GM19025 (cell line): ENCODE data around the gene TNRC6C.
"Not testable (repeated sequence)": the region's sequence is repeated elsewhere in the genome, so short reads cannot be mapped to it uniquely, and the experiment has no call there.

Source experiments
- ATAC-seq: cut with Tn5 transposase; IDR thresholded peaks from one replicate; pipeline ENCODE4 v1.9.1; 2021; ENCODE audit warnings: mild to moderate bottlenecking, low read depth, moderate library complexity; ENCODE audit not compliant: unreplicated experiment

The TNRC6C gene

GRCh38 chr17:77959926-77960521 lies 1.5 kb downstream of the TNRC6C start:
- ATAC-seq: no peak

DNA sequence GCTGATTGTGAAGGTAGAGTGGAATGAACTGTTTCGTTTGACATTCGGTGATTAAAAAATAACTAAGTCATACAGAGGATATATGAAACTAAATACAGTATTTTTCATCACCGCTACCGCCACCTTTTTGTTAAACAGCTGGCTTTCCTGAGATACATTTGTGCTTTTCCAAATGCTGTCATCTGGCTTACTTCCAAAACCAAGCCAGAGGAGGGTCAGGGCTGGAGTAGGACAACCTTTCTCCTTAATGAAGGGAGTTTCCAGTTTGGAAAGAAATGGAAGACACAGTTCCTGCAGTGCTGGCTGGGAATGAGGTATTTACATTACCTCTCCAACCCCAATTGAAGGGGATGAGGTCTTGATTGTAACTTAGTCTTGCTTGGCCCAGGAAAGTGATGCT lies 3.2 kb downstream of the TNRC6C start:
- no peak for ATAC-seq

DNA sequence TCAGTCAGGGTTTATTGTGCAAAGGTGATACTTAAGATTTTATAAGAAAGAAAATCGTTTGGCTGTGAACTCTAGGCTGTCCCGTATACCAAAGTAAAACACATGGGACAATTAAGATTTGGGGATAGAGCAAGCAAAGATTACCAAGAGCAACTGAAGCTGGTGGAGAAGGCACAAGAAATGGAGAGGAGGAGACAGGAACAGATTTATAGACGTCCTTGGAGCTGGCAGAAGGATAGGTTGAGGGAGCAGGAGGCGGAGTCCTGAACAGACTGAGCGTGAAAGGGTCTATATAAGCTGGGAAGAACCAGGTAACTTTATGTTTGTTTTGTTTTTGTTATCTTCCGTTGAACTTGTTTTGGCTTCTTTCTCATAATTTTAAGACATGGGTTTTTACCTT lies 3.8 kb downstream of the TNRC6C start:
- ATAC-seq: no peak

DNA sequence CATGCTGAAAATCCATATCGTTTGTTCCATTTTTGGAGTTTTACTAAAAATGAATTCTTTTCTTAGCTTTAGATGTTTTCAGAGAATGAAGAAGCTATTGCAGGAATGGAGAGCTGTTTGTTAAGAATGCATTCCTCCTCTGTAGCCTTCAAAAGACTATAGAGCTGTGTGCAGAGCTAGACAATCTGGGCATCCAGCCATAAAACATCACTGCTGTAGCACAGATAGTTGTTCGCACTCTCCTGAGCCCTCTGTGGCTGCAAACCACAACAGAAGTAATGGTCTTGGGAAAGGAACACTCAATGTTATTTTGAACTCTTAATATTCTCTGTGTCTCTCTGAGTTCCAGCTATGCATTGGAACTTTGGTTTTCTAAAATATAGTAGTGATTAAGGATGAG lies 4.9 kb downstream of the TNRC6C start:
- no peak for ATAC-seq

DNA sequence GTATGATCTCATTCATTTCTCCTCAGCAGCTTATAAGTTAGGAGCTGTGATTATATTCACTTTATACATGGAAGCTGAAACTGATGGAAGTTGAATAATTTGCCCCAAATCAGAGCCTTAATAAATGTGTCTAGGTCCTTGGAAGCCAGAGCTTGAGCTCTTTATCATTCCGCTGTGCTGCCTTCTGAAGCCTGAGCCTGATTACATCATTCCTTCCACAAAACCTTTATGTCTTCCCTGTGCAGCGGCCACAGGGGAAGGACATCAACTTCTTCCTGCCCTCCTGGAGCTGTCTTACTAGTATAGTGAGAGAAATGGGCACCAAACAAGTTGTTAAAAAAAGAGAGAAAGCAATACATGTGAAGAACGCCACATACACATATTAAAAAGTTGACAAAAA lies 6.8 kb downstream of the TNRC6C start:
- no peak for ATAC-seq

GRCh38 chr17:77966476-77966875 lies 8.0 kb downstream of the TNRC6C start:
- ATAC-seq: no peak

GRCh38 chr17:77968788-77969187 lies 10.3 kb downstream of the TNRC6C start:
- ATAC-seq: no peak

- ATAC-seq: not testable (repeated sequence)
These were observed 13.8 kb downstream of the TNRC6C start for GRCh38 chr17:77972271-77972670.

DNA sequence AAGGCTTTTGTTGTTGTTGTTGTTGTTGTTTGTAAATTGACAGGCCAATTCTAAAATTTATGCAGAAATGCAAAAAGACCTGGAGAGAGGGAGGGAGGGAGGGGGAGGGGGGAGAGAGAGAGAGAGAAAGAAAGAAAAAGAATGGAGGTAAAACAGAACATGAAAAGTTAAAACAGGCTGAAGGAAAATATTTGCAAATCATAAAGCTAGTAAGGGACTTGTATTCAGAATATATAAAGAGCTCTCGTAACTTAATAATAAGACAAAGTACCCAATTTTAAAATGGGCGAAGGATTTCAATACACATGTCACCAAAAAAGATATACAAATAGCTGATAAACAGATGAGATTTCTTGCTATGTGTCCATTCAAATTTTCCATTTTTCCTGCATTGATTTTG lies 15.4 kb downstream of the TNRC6C start:
- no peak for ATAC-seq

GRCh38 chr17:77974396-77974795 lies 15.9 kb downstream of the TNRC6C start:
- no peak for ATAC-seq

DNA sequence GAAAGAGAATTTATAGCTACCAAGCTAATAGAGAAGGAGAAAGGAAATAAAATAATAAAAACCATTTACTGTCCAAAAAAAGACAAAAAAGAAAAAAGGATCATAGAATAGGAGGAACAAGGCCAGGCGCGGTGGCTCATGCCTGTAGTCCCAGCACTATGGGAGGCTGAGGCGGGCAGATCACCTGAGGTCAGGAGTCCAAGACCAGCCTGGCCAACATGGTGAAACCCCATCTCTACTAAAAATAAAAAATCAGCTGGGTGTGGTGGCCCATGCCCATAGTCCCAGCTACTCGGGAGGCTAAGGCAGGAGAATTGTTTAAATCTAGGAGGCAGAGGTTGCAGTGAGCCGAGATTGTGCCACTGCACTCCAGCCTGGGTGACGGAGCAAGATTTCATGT lies 23.9 kb downstream of the TNRC6C start:
- not testable (repeated sequence) for ATAC-seq

GRCh38 chr17:77990301-77990700 lies 31.8 kb downstream of the TNRC6C start:
- no peak for ATAC-seq

DNA sequence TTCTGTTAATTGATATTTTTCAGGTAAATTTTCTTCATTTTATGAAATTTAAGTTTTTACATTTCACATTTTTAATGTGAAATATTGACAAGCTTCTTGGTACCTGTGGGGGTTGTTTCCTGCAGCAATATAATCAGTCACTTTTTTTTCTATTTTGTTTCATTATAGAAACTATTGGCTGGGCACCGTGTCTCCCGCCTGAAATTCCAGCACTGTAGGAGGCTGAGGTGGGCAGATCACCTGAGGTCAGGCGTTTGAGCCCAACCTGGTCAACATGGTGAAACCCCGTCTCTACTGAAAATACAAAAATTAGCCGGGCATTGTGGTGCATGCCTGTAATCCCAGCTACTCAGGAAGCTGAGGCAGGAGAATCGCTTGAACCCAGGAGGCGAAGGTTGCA lies 35.2 kb downstream of the TNRC6C start:
- ATAC-seq: not testable (repeated sequence)

DNA sequence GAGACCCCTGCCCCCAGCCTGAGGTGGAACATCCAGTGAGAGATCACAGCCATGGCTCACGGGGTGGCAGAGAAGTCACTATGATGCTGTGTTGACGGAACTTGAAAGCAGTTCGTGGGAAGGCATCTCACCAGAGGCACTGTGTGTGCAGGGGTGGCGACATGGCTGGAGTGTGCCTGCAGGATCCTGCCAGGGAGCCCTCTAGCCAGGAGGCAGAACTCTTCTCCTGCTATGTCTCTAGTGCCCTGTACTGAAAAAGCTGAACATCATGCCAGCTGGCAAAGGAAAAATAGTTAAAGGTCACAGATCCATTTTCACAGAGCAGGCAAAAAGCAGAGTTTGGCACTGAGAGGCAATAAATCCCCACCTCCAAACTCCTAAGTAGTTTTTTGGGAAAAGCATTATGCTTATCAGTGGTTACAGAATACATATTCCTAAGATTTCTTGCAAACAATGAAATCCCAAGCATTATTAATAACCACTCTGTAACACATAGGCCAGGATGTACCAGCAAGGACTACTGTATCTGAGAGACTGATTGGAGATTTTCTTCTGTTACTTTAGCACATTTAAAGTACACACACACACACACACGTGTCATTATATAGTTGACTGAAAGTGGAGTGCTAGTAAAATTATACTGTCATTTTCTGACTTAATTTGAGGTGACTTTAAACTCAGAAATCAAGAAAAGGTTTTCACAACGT lies 36.8 kb downstream of the TNRC6C start:
- ATAC-seq: no peak

GRCh38 chr17:77996256-77996655 lies 37.8 kb downstream of the TNRC6C start:
- ATAC-seq: no peak

- ATAC-seq: no peak
These were observed 41.1 kb downstream of the TNRC6C start for GRCh38 chr17:77999413-78000173.

- no peak for ATAC-seq
These were observed 41.8 kb downstream of the TNRC6C start for GRCh38 chr17:78000341-78000740.

DNA sequence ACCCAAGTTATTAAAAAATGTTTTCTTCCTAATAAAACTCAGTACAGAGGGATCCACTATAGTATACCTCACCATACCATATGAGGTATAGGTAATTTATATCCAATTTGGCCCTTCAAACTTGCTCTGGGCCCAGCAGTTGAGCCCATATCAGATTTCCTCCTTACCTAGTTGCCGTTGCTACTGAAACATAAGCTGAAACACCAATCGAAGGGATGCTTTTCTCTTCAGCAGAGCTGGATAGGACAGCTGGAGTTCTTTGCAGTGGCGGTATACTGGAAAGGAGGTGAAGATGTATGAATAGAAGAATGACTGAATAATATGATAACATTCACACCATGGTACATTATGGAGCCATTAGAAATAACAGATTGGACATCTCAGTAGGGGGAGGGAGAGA lies 42.7 kb downstream of the TNRC6C start:
- no peak for ATAC-seq

DNA sequence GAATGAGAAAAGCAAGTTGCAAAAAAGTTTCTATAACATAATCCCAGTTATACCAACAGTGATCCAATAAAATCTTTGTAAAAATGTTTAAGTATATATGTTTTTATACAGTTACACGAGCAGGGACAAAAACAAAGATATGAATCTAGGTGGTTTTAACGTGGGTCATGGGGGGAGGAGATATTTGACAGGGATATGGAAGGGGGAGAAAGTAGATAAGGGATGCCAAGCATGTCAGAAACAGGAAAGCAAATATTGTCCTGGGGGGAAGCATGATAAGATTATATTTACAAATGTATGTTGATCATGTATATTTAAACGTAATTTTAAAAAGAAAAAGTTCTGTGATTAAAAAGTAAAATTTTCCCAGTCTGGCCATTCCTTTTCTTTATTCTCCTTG lies 43.1 kb downstream of the TNRC6C start:
- ATAC-seq: no peak

DNA sequence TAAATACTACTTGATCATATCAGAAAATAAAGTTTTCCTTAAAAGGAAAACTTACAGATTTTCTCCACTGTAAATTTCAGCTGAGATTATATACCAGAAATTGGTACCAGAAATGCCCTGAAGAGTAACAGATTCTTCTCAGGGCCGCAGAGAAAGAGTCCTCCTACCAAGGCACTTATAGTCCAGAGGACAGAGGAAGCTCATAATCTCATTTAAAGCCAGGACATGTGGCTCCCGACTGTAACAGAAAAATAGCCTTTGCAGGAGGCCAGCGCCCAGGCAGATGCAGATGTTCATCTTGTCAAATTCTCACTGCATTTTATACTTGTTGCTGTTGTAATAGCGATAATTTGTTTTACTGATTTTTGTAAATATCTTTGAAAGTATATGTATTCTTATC lies 43.7 kb downstream of the TNRC6C start:
- ATAC-seq: no peak

- no peak for ATAC-seq
These were observed 47.1 kb downstream of the TNRC6C start for GRCh38 chr17:78005452-78006171.
